Stimulated activated CD8-positive, alpha-beta memory T cell treated with anti-CD3 and anti-CD28 coated beads, Interleukin-4, amount 100 ng/mL, for 24 hours (primary cell): ENCODE measurements around the gene PRR7.

Source experiments
- DNase-seq: peaks from one replicate; pipeline ENCODE4 v3.0.0-alpha.2; 2020; ENCODE audit warnings: low read depth

The PRR7 gene

GRCh38 chr5:177452688-177453638 lies 6.3 kb downstream of the PRR7 start:
- DNase-seq: no peak

DNA sequence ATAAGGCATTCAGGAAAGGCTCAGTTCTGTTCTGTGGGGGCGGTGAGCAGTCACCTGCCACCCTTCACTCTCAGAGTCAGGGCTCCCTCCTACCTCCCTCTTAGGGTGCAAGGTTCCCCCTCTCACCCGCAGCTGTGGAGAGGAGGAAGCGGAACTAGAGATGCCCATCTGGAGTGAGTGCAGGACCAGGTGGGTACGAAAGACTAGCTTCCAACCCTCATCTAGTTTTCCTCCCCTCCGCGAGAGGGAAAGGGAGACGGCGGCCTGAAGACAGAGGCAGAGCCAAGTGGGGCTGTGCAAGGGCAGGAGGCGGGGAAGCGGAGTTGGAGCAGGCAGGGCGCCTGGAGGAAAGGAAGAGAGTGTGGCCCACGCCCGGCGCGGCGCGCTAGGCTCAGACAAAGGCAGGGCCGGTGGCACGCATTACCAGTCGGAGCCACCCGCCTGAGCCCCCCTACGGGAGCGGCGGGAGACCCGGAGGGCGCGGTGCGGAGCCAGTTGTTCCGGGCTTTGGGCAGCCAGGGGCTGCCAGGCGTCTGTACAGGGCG lies 7.3 kb downstream of the PRR7 start:
- DNase-seq: no peak

GRCh38 chr5:177454397-177455035 lies 7.9 kb downstream of the PRR7 start:
- DNase-seq: peak; percentile 91

DNA sequence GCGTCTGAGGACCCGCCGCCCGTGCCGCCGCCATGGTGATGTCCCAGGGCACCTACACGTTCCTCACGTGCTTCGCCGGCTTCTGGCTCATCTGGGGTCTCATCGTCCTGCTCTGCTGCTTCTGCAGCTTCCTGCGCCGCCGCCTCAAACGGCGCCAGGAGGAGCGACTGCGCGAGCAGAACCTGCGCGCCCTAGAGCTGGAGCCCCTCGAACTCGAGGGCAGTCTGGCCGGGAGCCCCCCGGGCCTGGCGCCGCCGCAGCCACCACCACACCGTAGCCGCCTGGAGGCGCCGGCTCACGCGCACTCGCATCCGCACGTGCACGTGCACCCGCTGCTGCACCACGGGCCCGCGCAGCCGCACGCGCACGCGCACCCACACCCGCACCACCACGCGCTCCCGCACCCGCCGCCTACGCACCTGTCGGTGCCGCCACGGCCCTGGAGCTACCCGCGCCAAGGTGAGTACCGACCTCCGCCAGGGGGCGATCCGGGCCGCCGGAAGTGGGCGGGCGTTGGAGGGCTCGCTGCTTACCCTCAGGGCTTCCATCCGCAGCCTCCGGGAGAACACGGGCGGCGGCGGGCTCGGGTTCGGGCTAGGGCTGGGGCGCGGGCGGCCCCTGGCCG lies 8.5 kb downstream of the PRR7 start:
- peak; percentile 86 for DNase-seq

DNA sequence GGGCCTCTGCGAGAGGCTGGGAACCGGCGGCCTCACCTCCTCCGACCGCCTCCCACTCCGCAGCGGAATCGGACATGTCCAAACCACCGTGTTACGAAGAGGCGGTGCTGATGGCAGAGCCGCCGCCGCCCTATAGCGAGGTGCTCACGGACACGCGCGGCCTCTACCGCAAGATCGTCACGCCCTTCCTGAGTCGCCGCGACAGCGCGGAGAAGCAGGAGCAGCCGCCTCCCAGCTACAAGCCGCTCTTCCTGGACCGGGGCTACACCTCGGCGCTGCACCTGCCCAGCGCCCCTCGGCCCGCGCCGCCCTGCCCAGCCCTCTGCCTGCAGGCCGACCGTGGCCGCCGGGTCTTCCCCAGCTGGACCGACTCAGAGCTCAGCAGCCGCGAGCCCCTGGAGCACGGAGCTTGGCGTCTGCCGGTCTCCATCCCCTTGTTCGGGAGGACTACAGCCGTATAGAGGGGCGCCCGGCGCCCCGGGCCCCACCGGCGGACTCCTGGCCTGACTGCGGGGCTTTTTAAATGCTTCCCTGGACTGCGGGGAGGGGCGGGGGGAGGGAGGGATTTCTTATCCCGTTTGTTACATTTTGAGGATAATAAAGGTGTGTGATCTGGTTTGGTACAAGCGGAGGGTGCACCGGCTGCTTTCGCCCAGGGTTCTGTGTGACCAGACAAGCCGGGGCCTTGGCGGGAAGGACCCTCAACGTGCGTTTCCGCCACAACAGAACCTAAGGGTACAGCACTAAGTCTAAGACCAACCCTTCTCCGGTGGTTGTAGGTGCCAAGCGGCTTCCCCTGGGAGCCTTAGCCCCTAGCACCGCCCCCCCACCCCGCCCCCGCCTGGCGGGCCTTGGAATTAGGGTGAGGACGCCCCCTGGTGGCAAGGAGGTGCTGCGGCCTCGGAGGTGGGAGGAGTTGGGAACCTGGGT lies 9.3 kb downstream of the PRR7 start:
- DNase-seq: peak; percentile 93

GRCh38 chr5:177456591-177456964 lies 10.0 kb downstream of the PRR7 start:
- DNase-seq: no peak

GRCh38 chr5:177456976-177457851 lies 10.6 kb downstream of the PRR7 start:
- DNase-seq: no peak

- no peak for DNase-seq
Observed at GRCh38 chr5:177457852-177458681, 11.5 kb downstream of the PRR7 start.

DNA sequence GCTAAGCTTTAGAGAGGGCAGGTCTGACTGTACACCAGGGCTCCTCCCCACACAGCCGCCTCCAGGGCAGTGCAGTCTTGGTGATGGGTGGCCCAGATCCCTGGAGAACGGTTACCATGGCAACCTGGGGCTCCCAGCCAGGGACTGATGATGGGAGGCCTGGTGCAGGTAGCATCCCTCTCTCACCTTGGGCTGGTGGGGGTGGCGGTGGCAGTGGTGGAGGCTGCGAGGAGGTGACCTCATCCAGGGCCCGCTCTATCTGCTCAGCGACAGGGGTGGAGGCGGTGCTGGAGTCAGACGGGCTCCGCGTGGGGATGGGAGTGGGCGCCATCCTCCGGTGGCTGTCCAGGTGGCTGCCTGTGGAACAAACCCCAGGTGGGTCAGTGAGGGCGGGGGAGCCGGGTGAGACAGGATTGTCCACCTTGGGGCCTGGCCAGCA lies 12.3 kb downstream of the PRR7 start:
- DNase-seq: no peak

- DNase-seq: no peak
Observed at GRCh38 chr5:177459357-177459756, 12.7 kb downstream of the PRR7 start.

GRCh38 chr5:177459819-177460628 lies 13.4 kb downstream of the PRR7 start:
- no peak for DNase-seq

GRCh38 chr5:177462021-177462670 lies 15.5 kb downstream of the PRR7 start:
- no peak for DNase-seq

- no peak for DNase-seq
Observed at GRCh38 chr5:177465044-177465443, 18.4 kb downstream of the PRR7 start.

- no peak for DNase-seq
Observed at GRCh38 chr5:177466861-177467260, 20.2 kb downstream of the PRR7 start.

GRCh38 chr5:177467436-177467835 lies 20.8 kb downstream of the PRR7 start:
- DNase-seq: no peak

GRCh38 chr5:177468329-177468684 lies 21.7 kb downstream of the PRR7 start:
- no peak for DNase-seq

DNA sequence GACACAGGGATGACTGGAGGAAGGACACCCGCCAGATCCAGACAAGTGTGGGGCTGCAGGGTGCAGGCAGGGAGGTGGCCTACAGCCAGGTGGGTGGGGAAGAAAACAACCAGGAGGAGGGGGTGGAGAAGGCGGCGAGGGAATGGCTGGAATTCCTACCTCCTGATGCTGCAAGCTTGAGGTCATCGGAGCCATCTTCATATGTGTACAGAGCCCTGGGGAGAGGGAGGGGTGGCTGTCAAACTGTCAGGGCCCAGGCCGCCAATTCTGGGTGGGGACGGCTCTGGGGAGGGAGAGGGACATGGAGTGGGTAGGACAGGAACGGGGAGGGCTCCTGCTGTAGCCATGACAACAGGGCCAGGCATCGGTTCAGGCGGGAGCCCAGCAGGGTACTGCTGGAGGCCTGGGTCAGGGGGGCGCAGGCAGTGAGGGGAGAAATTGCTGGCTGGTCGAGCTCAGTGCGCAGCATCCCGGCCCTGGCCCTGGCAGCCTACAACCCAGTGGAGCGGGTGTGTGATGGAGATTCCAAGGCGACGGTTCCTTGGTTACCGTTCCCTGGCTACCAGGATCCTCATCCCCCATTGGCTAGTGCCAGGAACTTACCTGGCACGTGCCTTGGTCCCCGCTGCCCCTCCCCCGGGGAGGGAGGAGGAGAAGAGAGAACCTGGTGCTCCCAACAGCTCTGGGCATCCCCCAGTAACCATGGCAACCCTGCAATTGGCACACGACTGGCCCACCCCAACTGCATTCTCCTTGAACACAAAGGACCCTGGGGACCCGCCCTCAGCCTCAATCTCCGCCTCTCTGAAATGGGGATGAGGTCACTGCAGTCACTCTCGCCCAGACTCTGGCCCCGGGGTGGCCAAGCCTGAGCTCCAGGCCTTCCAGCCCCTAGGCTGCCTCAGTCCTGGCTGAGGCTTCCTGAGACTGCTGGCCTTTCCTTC lies 22.3 kb downstream of the PRR7 start:
- no peak for DNase-seq
